HL-60 (cell line): ENCODE data around the gene TRAPPC12.

Experiments used
- CTCF ChIP-seq: IDR thresholded peaks from one replicate; pipeline ENCODE4 v1.5.1; 2011; ENCODE audit warnings: low read length, control low read depth, inconsistent platforms; ENCODE audit not compliant: insufficient read depth
- GABPA ChIP-seq: IDR thresholded peaks from 2 replicates; pipeline ENCODE4 v1.6.1; 2012; ENCODE audit warnings: low read depth
- POLR2AphosphoS5 ChIP-seq: IDR thresholded peaks from 2 replicates; pipeline ENCODE4 v1.6.1; 2012; ENCODE audit warnings: low read depth
- REST ChIP-seq: IDR thresholded peaks from 2 replicates; pipeline ENCODE4 v1.6.1; 2012; ENCODE audit warnings: low read depth; ENCODE audit not compliant: insufficient replicate concordance
- SPI1 ChIP-seq: IDR thresholded peaks from 2 replicates; pipeline ENCODE4 v1.6.1; 2012; ENCODE audit warnings: low read depth, mild to moderate bottlenecking, borderline replicate concordance

- TF ChIP-seq POLR2AphosphoS5, result no peak
- no peak for TF ChIP-seq CTCF
- no peak for TF ChIP-seq SPI1
- no peak for TF ChIP-seq REST
- no peak for TF ChIP-seq GABPA
Measured at GRCh38 chr2:3491306-3491705, 111.8 kb downstream of the TRAPPC12 start.
